B cell (primary cell): ENCODE measurements around the gene MYO1E.

ENCODE experiments used
- CTCF ChIP-seq: fragments of 200-600 bp; IDR thresholded peaks from one replicate; pipeline ENCODE4 v1.8.0; 2022; ENCODE audit warnings: antibody characterized with exemption, mild to moderate bottlenecking
- EZH2 ChIP-seq: IDR thresholded peaks from 2 replicates; pipeline ENCODE4 v1.6.1; 2012; ENCODE audit warnings: borderline replicate concordance, low read depth, mild to moderate bottlenecking, moderate library complexity, low read length; ENCODE audit not compliant: insufficient read depth, poor library complexity, severe bottlenecking

GRCh38 chr15:59194639-59195325, 177.9 kb downstream of the MYO1E start:
- no peak for TF ChIP-seq CTCF
- TF ChIP-seq EZH2: no peak
